Gastrocnemius medialis (tissue), 4 donors: ENCODE data around the gene LITAF.

Experiments
- POLR2A ChIP-seq, 2 donors: fragments of 450-650 bp; IDR thresholded peaks; one replicate each; pipeline ENCODE4 v1.6.1; 2017; ENCODE audit warnings: antibody characterized with exemption in 2 of 2, mild to moderate bottlenecking in 2 of 2, moderate library complexity in 2 of 2
- TF ChIP-seq, protein P1 (sequence below), 5 experiments: fragments of 450-650 bp in 3 of 5; fragments of 200-600 bp in 2 of 5; sonication (generic) in 2 of 5; IDR thresholded peaks in 4 of 5; conservative IDR thresholded peaks in 1 of 5; 1 replicate in 4 of 5; 2 replicates in 1 of 5; pipeline ENCODE4 v1.5.1; 2016 to 2019; ENCODE audit warnings: antibody characterized with exemption in 5 of 5, mild to moderate bottlenecking in 3 of 5, moderate library complexity in 3 of 5

DNA sequence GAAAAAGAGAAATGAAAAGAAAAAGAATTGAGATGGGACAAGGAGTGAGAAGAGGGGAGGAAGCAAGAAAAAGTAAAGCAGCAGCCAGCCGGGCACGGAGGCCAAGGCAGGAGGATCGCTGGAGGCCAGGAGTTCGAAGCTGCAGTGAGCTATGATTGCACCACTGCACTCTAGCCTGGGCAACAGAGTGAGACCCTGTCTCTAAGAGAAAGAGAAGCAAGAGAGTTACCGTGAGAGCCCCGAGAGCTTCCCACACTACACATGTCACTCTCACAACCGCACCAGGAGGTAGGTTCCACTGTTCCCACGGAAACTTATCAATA is 18.8 kb upstream of the LITAF start:
- no peak for TF ChIP-seq POLR2A (IDR thresholded peaks at IDR 0.05)
- TF ChIP-seq, protein P1, sequence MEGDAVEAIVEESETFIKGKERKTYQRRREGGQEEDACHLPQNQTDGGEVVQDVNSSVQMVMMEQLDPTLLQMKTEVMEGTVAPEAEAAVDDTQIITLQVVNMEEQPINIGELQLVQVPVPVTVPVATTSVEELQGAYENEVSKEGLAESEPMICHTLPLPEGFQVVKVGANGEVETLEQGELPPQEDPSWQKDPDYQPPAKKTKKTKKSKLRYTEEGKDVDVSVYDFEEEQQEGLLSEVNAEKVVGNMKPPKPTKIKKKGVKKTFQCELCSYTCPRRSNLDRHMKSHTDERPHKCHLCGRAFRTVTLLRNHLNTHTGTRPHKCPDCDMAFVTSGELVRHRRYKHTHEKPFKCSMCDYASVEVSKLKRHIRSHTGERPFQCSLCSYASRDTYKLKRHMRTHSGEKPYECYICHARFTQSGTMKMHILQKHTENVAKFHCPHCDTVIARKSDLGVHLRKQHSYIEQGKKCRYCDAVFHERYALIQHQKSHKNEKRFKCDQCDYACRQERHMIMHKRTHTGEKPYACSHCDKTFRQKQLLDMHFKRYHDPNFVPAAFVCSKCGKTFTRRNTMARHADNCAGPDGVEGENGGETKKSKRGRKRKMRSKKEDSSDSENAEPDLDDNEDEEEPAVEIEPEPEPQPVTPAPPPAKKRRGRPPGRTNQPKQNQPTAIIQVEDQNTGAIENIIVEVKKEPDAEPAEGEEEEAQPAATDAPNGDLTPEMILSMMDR (IDR thresholded peaks at IDR 0.05 in 4 of 5, conservative IDR thresholded peaks at IDR 0.05 in 1 of 5): no peak
